NCI-H82 treated with DMSO at 0.1 percent for 48 hours (cell line): ENCODE results near the gene PRELID2.
A peak's percentile ranks its signal among the peaks of the same experiment; 100 is the strongest.
"Not testable (repeated sequence)": the region's sequence is repeated elsewhere in the genome, so short reads cannot be mapped to it uniquely, and the experiment has no call there.

Experiments used
- DNase-seq: peaks from one replicate; lab custom pipeline; 2025; ENCODE audit not compliant: unreplicated experiment; lab: John Stamatoyannopoulos, UW

Gene PRELID2

DNA sequence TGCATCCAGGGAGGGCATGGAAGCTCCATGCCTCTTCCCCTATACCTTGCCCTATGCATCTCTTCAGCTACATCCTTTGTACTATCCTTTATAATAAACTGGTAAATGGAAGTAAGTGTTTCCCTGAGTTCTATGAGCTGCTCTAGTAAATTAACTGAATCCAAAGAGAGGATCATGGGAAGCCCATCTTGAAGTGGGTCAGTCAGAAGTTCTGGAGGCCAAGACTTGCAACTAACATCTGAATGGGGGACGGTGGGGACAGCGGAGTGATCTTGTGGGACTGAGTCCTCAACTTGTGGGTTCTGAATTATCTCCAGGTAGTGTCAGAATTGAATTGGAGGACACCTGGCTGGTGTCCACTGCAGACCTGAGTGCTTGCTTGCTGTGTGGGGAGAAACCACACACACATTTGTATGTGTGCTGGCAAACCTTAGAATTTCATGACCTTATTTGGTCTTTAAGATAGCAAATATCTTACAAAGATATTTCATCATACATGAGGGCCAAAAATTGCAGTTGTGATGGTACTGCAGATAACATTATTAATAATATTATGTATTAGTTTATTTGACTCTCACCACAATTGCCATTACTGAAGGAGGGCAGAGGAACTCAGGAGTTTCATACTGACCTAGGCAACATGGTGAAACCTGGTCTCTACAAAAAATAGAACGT is 5.5 kb upstream of the PRELID2 start:
- DNase-seq, result no peak

DNA sequence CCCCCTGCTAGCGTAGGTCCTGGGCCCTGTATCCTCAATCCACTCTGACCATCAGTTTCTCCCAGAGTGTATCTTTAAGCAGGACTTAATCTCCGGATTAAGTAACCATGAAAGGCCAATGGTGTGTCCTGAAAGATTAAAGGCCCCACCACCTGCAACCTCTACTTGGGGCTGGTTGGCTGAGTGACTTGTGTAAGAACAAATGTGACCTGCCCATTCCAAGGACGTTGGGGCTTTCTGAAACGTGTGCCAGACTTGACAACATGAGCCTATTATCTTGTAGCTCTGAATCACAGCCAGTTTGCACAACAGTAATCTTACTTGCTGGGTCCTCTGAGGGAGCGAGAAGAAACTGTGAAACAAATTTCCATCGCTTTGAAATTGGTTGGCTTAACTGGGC is 3.1 kb upstream of the PRELID2 start:
- DNase-seq, result peak; percentile 97

DNA sequence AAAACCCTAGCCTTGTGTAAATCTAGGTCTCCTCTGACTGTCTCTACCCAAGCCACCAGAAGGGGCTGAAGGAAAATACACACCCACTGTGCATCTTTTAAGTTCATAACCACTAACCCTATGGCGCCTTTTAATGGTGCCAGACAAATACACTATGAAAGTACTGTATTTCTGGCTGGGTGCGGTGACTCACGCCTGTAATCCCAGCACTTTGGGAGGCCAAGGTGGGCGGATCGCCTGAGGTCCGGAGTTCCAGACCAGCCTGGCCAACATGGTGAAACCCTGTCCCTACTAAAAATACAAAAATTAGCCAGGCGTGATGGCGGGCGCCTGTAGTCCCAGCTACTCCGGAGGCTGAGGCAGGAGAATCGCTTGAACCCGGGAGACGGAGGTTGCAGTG is 1.1 kb upstream of the PRELID2 start:
- not testable (repeated sequence) for DNase-seq

DNA sequence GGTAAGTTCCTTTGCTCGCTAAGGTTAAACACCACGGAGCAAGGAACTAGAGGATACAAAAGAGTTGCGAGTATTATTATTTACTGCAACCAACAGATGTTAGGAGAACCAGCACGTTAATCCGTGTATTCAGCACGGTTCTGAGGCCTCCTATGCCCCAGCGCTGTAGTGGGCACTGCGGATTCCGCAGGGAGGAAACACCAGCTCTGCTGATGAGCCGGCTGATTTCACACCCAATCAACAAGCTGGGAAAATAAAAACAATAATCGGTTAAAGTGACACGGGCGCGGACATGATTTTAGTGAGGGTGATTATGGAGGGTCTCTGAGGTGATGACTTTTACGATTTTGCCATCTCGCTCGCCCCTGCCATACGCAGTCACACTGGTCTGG is 702 bp upstream of the PRELID2 start:
- no peak for DNase-seq

DNA sequence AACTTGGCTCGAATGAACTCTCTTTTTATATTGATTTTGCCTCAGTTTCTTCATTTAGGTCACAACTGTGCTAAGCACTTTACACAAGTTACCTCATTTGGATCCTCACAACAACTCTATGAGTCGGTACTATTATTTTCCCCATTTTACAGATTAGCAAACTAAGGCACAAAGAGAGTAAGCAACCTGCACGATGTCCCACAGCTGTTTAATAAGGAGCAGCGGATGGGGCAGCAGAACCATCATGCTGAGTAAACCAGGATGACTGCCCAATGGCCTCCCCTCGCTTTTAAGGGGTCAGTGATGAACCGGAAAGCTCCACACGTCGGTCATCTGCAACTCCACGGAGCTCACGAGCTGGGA is 607 bp downstream of the PRELID2 start:
- DNase-seq, result no peak

DNA sequence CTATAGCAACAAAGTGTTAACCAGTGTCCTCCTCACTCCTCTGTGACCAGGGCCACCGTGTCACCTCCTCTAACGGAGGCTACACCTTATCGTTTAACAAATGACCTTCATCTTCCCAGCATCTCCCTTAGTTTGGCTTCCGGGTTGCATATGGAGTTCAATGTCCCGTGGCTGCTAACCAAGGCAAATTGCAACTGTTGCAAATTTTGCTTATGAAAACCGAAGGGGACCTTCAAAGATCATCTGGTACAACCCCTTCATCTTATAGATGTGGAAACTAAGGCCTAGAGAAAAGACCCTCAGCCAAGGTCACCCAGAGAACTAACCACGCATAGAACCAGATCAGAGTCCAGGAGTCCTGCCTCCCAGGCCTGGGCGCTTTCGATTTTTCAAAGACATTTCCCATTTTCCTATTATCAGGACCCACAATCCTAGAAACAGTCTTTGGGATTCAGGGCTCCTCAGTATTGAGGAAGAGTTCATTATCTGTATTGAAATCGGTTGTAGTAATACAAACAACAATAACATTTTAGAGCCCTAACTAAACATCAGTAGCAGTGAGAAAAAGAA is 1.4 kb downstream of the PRELID2 start:
- no peak for DNase-seq

DNA sequence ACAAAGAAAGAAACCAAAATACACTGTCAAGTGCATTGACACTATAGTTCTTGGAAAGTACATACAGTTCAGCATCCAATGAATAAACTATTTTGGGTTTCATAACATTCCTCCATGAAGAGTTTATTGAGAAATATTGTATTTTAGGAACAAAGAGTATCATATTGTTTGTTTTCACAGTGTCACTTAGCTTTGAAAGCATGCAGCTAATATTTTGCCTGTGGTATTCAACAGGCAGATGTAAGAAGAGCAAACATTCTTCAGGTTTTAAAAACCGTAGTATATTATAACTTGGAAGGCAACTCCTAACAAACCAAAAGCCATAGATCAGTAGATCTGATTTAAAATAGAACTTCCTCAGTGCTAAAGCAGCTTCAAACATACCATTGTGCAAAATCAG is 4.5 kb downstream of the PRELID2 start:
- DNase-seq, result no peak

DNA sequence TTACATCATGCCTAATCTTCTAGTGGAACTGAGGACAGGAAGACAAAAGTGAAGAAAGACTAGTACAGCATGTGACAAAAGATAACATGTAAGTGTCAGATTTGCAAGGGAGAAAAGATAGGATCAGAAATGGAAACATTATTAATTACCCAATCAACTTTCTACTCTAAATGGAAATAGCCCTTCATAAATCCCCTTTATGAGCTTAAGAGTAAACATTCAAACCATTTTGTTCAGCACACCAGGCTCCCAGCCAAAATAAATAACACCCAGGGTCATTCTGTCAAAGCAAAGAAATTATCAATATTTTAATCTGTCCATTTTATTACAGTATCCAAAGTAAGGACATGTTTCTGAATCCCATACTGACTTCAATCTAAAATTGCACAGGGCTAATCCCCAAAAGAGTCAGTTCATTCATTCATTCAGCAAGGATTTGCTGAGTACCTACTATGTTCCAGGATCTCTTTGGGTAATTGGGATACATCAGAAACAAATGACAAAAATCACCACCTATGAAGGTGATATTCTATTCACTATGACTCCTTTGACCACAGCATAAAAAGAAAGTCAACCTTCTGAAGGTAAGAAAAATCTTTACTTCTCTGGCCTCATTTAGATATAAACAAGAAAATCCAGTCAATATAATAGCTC is 5.3 kb downstream of the PRELID2 start:
- DNase-seq, result peak; percentile 37

DNA sequence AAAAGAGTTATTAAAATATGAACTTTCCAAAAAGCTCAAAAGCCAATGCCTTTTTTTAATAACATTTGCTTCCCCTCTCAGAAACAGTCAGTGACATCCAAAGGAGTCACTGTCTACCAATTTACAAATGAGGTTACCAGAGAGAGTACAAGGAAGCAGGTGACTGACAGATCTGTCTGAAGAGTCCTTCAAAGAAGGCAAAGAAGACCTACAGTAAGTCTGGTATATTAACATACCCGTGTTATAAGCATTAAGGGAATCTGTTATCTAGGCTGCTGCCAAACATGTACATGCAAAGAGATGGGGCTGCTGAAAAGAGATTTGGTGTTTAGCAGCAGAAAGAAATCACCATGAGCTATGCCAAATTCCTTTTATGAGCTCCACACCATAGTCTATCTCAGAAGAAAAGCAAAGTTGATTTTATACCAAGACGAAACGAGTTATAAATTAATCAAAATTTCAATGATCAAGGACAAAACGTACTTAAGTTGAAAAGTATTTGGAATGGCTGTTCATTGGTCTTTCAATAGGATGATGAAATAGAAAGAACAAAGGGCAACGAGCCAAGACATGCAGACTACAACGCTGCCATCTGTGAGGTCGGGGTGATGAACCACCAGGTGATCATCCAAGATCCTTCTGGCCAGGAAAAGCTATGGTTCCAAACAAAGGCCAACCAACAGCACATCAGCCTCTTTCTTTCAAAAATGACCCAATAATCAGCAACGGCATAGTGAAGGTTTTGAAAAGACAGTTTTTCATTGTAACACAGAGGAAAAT is 8.1 kb downstream of the PRELID2 start:
- peak; percentile 6 for DNase-seq

DNA sequence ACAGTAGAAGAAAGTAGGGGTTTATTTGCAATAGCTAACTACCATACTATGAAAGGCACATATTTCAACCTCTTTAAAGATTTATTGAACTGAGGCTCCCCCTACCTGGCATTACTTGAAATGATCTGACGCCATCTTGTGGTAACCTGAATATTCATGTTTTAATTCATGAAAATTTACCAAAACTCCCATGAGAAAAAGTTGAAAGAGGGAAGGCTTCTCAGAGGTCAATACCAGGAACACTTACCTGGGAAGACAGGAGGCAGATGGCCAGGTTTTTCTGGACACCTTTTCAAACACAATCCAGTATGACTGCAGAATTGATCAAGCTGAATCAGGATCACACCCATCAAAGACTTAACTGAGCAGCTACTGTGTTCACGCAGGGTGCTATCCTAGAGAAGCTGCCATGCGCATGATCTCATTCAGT is 9.4 kb downstream of the PRELID2 start:
- peak; percentile 43 for DNase-seq

DNA sequence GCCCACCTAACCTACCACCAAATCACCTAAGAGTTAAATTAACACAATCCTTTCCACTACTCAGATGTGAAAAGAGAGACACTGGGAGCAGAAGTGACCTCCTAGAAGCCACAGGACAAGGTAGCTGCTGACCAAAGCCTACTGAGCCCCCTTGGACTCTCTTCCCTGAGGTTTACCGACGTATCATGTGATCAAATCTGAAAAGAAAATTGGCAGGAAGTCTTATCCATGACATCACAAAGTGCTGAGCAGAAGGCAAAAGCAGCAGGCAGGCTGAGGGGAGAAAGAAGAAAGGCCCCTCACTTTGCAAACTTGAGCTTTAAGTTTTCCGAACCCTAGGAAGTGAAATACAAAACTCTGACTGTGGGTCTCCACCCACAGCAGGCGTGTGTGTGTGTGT is 11.1 kb downstream of the PRELID2 start:
- no peak for DNase-seq

DNA sequence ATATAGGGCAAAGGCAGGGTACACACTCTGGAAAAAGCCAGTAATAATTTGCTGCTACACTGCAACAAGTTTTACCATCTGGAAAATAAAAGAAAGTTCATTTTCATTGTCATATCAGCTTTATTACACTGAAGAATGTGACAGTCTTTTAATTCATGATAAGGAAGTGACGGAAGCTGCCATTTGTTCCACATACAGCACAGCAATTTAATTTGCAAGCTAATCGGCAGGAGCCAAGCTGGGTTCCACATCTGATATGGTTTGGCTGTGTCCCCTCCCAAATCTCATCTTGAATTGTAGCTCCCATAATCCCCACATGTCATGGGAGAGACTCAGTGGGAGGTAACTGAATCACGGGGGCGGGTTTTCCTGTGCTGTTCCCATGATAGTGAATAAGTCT is 16.5 kb downstream of the PRELID2 start:
- no peak for DNase-seq

DNA sequence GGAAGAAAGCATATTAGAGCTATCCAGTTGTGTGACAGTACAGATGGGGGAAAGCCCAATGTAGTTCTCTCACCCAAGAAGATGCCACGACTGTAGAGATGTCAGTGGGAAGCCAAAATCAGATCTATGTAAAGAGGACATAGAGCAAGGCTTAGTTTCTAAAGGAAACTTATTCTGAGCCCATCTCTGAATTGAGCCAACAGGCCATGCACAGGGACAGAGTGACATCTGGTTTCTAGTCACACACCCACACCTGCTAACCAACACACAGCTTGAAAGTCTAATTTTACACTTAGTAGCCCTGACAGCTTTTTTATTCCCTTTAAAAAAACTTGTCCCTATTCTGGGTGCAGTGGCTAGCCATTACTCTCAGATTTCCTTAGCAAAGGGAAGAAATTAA is 22.3 kb downstream of the PRELID2 start:
- no peak for DNase-seq

DNA sequence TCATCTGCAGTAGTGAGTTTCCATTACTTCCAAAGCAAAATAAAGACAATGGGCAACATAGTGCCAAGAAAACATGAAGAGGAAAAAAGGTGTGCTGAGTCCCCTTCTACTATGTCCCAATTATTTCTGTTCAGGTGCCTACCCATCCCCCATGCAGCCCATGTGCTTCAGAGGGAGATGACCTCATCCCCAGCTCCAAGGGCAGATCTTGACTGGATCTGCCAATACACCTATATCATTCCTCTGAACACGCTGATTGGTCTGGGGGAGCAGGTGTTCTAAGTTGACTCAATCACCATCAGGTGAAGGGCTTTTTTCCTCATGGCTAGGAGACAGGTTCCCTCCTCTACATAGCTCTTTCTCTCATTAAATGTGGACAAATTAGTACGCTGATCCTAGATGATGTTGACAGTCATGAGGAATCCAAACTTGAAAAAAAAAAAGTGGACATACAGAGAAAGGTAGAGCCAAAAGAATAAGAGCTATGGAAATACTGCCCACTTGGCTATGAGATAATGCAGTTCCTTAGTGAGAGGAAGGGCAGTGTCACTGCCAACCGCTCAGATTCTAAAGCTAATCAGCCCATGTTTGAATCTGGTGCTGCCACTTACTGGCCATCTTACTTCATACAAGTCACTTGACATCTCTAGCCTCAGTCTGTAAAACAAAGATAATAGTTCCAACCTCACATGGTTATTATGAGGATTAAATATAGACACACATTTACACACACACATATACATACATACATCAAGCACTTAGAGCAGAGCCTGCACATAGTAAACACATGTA is 23.1 kb downstream of the PRELID2 start:
- no peak for DNase-seq

DNA sequence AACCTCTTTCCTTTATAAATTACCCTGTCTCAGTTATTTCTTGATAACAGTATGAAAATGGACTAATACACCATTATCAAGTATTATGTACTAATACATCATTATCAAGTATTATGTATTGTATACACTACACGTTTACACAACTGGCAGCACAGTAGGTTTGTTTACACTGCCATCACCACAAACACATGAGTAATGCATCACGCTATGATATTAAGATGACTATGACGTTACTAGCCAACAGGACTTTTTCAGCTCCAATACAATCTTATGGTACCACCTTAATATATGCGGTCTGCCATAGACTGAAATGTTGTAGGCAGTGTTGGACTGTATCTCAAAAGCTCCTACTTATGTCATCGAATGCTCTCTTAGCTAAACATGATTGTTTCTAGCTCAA is 28.2 kb downstream of the PRELID2 start:
- DNase-seq, result no peak

DNA sequence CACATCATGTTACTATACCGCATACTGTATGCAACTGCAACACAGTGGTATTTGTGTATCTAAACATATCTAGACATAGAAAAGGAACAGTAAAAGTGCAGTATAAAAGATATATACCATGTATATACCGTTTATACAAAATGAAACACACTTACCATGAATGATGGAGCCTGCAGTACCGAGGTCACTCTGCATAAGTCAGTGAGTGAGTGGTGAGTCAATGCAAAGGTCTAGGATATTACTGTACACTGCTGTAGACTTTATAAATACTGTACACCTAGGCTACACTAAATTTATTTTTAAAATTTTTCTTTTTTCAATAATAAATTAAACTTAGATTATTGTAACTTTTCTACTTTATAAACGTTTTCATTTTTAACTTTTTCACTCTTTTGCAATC is 29.3 kb downstream of the PRELID2 start:
- DNase-seq, result no peak

DNA sequence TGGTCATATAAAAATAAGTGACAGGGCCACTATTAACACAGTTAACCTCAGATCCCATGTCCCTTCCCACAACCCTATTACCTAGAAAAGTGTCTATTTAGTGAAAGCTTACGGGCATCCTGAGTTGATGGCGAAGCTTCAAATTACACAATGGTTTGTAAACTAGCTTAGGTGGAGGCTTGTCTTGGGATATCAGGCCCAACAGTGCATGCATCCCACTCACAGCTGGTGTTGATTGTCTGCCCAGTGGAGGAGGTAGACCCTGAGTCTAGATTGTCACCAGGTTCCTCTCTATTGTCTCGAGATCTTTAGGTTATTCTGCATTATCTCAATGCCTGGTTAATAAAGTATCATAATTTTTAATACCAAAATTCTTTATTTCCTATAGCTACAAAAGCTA is 30.4 kb downstream of the PRELID2 start:
- DNase-seq, result no peak

DNA sequence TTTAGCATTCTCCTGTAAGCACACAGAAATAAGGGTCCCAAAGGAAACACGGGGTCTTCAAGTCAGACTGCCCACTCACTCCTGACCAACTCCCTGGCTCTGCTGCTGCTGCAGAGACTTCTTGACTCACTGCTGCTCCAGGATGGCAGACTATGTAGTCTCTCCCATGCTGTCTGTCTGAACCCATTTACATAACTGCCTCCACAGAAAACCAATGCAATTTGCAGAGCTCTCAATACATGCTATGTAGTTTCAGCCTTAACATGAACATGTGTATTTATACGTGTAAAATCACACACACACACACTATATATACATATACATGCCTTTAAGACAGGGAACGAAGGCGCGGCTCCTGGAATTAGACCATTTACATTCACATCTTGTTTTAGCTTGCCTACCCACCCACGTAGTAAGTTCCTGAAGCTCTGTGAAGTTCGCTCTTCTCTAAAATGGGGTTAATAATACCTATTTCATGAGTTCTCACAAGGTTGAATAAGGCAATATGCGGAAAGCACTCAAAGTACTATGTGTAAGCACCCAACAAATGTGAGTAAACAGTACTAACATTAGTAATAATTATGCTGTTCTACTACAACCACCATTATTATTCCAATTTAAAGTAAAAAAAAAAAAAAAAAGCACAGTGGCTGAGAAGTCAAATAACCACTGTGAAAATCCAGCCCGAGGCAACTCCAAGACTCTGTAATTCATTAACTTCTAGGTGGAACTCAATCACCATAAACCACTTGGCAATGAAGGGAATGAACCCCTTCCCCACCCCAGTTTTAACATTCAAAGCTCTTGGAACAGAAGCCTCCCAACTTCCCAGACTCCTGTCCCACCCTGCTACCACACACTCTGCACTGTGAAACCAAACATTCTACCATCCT is 31.8 kb downstream of the PRELID2 start:
- no peak for DNase-seq

DNA sequence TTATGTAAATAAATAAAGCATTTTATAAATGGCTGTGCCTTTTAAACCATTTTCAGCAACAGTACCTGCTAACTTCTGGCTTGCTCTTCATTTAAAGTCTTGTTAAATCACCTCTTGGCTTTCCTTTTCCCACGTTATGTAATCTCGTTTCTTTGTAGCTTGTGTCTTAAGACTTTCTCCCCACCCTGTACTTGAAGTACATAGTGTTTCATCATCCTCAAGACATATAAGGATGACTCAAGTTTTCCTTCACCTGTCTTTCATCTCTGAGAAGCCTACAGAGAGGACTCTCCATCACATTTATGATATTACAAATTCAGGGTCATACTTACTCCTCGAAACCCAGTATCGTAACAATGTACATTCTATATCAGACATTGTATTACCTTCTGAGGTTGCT is 33.9 kb downstream of the PRELID2 start:
- DNase-seq, result no peak

DNA sequence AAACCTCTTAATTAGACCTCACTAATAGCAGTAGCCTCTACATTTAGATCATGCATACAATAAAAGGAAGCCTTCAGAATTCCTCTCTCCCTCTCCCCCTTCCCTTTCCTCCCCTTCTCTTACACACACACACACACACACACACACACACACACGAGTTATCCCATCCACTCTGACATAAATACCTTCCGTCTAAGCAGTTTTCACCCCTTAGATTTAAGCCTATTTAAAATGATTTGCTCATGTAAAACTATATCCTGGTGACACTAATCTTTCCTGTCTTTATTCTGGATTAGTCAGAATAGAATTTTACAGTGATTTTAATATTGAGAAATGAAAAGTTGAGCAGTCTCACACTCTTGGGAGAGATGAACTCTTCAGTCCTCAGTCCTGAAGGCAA is 35.0 kb downstream of the PRELID2 start:
- peak; percentile 5 for DNase-seq
